Left ventricle myocardium inferior (tissue), 1 donor: Measurements from ENCODE around the gene SMYD3. TPM values are rescaled to one million over a fixed set of nuclear protein-coding genes. Genes with fewer than 3 reads are reported as not detected.
"Not testable (repeated sequence)": the region's sequence is repeated elsewhere in the genome, so short reads cannot be mapped to it uniquely, and the experiment has no call there.

Experiments used
- DNase-seq: peaks from one replicate; pipeline ENCODE4 v3.0.0-alpha.2; 2020
- H3K27ac ChIP-seq: fragments of 200-600 bp; replicated peaks from 2 replicates; pipeline ENCODE4 v1.8.0; 2021
- H3K27me3 ChIP-seq: fragments of 200-600 bp; 2 replicates; pipeline ENCODE4 v1.8.0; 2021; ENCODE audit warnings: low read depth
- H3K36me3 ChIP-seq: fragments of 200-600 bp; 2 replicates; pipeline ENCODE4 v1.8.0; 2021
- H3K4me1 ChIP-seq: fragments of 200-600 bp; 2 replicates; pipeline ENCODE4 v1.8.0; 2021
- H3K4me3 ChIP-seq: fragments of 200-600 bp; 2 replicates; pipeline ENCODE4 v1.8.0; 2021; ENCODE audit warnings: mild to moderate bottlenecking, moderate library complexity
- H3K9me3 ChIP-seq: fragments of 200-600 bp; replicated peaks from 2 replicates; pipeline ENCODE4 v1.8.0; 2021
- CTCF ChIP-seq: fragments of 200-600 bp; IDR thresholded peaks from 2 replicates; pipeline ENCODE4 v1.8.0; 2021; ENCODE audit warnings: antibody characterized with exemption, mild to moderate bottlenecking, borderline replicate concordance
- intact Hi-C: fragments of 100-400 bp; cut with micrococcal nuclease; formaldehyde crosslinking; loops from one replicate; pipeline ENCODE4 v1.11.0; 2022
- total RNA-seq: library from RNA; stranded (reverse); fragmentation: NEBNext Ultra II Directional; extraction: Animal tissue kit (Norgen Biotek cat#: 25700); gene quantifications from one replicate; pipeline ENCODE4 v1.2.1, GENCODE V29; 2021
- donor health status: DM: no; HTN: yes; CAD: no; lungs with severe emphysema.

The SMYD3 gene
- total RNA-seq, 1 donor from 2014 or later = 9.9 TPM

GRCh38 chr1:246035060-246035541 is 472.0 kb downstream of the SMYD3 start:
- no peaks in the 10 kb centered on the region for H3K9me3 ChIP-seq
- intact Hi-C loops = no loop called here
- H3K27me3 ChIP-seq = no peaks in the 10 kb centered on the region
- H3K27ac ChIP-seq = no peak overlapping the region
- H3K4me1 ChIP-seq = no peaks in the 10 kb centered on the region
- no peaks in the 10 kb centered on the region for H3K36me3 ChIP-seq
- no peak for TF ChIP-seq CTCF
- DNase-seq = no peak
- no peak overlapping the region for H3K4me3 ChIP-seq

GRCh38 chr1:246034630-246035029 is 472.4 kb downstream of the SMYD3 start:
- no peak for DNase-seq
- no peak overlapping the region for H3K4me3 ChIP-seq
- no peaks in the 10 kb centered on the region for H3K9me3 ChIP-seq
- H3K27ac ChIP-seq = no peak overlapping the region
- intact Hi-C loops = no loop called here
- TF ChIP-seq CTCF = no peak
- no peaks in the 10 kb centered on the region for H3K4me1 ChIP-seq
- no peaks in the 10 kb centered on the region for H3K27me3 ChIP-seq
- no peaks in the 10 kb centered on the region for H3K36me3 ChIP-seq

GRCh38 chr1:246032984-246033383 is 474.1 kb downstream of the SMYD3 start:
- Histone ChIP-seq H3K4me3 (no peak overlapping the region), H3K27ac (no peak overlapping the region), H3K4me1 (no peaks in the 10 kb centered on the region), H3K27me3 (no peaks in the 10 kb centered on the region), H3K9me3 (no peaks in the 10 kb centered on the region), H3K36me3 (no peaks in the 10 kb centered on the region)
- no peak for DNase-seq
- intact Hi-C loops = no loop called here
- TF ChIP-seq CTCF = no peak

GRCh38 chr1:246032031-246032551 is 475.0 kb downstream of the SMYD3 start:
- TF ChIP-seq CTCF = no peak
- no peak for DNase-seq
- H3K27ac ChIP-seq = no peak overlapping the region
- no peaks in the 10 kb centered on the region for H3K9me3 ChIP-seq
- H3K4me1 ChIP-seq = no peaks in the 10 kb centered on the region
- intact Hi-C loops = no loop called here
- no peaks in the 10 kb centered on the region for H3K36me3 ChIP-seq
- no peak overlapping the region for H3K4me3 ChIP-seq
- no peaks in the 10 kb centered on the region for H3K27me3 ChIP-seq

GRCh38 chr1:246029616-246030015 is 477.5 kb downstream of the SMYD3 start:
- Histone ChIP-seq H3K4me3 (no peak overlapping the region), H3K36me3 (no peaks in the 10 kb centered on the region), H3K27ac (no peak overlapping the region), H3K27me3 (no peaks in the 10 kb centered on the region), H3K4me1 (no peaks in the 10 kb centered on the region), H3K9me3 (no peaks in the 10 kb centered on the region)
- no peak for TF ChIP-seq CTCF
- DNase-seq = no peak
- intact Hi-C loops = no loop called here

GRCh38 chr1:246024118-246024517 is 483.0 kb downstream of the SMYD3 start:
- H3K27me3 ChIP-seq, H3K4me3 ChIP-seq, intact Hi-C loops, H3K9me3 ChIP-seq, DNase-seq, H3K4me1 ChIP-seq, H3K27ac ChIP-seq, H3K36me3 ChIP-seq: not testable (repeated sequence)
